PFSK-1 (cell line): ENCODE data around the gene NUDT8.

Source experiments
- FOXP2 ChIP-seq: optimal IDR thresholded peaks from 2 replicates; pipeline ENCODE3; 2011; ENCODE audit warnings: borderline replicate concordance, control low read depth, inconsistent platforms; ENCODE audit not compliant: insufficient read depth; ENCODE audit errors: extremely low read length, extremely low read depth
- POLR2AphosphoS5 ChIP-seq: IDR thresholded peaks from 2 replicates; pipeline ENCODE4 v1.6.1; 2012; ENCODE audit warnings: low read depth, mild to moderate bottlenecking, control low read depth, low read length, moderate library complexity
- SIN3A ChIP-seq: IDR thresholded peaks from 2 replicates; pipeline ENCODE4 v1.6.1; 2012; ENCODE audit warnings: mild to moderate bottlenecking, low read length, moderate library complexity, borderline replicate concordance; ENCODE audit not compliant: insufficient read depth
- TAF1 ChIP-seq: IDR thresholded peaks from 2 replicates; pipeline ENCODE4 v1.6.1; 2012; ENCODE audit warnings: low read length, control low read depth, borderline replicate concordance; ENCODE audit not compliant: insufficient read depth
- TF ChIP-seq, protein P1 (sequence below), 2 experiments: IDR thresholded peaks; 2 replicates each; pipeline versions ENCODE4 v1.6.1 to v1.8.0; 2011 to 2012; ENCODE audit warnings: low read depth in 2 of 2, low read length in 2 of 2, control low read depth in 1 of 2, inconsistent platforms in 1 of 2, mild to moderate bottlenecking in 1 of 2, moderate library complexity in 1 of 2; ENCODE audit not compliant: insufficient read depth in 1 of 2

The NUDT8 gene

DNA sequence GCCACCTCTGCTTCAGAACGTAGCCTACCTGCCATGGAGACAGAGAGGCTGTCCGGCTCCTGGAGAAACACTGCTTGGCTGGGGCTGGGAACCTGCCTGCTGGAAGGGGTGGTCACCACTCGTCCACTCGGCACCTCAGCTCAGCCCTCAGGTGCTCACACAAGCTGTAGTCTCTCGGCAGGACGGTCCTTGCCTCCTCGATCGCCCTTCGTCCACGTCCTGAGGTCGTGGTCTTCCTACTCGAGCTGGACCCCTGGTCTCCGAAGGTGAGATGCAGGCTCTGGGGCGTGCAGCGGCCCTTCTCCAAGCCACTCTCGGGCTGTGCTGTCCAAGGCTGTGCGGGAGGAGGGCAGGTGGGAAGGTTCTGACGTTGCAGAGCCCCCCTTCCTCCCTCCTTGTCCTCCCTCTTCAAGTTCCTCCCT, 9.7 kb upstream of the NUDT8 start, which contains the start of gene TBX10:
Gene TBX10, minus strand, starts transcription at position 326 of the 422 bp plus-strand sequence. Its CDS starts 291 bp downstream, at position 35.
- TF ChIP-seq, protein P1, sequence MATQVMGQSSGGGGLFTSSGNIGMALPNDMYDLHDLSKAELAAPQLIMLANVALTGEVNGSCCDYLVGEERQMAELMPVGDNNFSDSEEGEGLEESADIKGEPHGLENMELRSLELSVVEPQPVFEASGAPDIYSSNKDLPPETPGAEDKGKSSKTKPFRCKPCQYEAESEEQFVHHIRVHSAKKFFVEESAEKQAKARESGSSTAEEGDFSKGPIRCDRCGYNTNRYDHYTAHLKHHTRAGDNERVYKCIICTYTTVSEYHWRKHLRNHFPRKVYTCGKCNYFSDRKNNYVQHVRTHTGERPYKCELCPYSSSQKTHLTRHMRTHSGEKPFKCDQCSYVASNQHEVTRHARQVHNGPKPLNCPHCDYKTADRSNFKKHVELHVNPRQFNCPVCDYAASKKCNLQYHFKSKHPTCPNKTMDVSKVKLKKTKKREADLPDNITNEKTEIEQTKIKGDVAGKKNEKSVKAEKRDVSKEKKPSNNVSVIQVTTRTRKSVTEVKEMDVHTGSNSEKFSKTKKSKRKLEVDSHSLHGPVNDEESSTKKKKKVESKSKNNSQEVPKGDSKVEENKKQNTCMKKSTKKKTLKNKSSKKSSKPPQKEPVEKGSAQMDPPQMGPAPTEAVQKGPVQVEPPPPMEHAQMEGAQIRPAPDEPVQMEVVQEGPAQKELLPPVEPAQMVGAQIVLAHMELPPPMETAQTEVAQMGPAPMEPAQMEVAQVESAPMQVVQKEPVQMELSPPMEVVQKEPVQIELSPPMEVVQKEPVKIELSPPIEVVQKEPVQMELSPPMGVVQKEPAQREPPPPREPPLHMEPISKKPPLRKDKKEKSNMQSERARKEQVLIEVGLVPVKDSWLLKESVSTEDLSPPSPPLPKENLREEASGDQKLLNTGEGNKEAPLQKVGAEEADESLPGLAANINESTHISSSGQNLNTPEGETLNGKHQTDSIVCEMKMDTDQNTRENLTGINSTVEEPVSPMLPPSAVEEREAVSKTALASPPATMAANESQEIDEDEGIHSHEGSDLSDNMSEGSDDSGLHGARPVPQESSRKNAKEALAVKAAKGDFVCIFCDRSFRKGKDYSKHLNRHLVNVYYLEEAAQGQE (IDR thresholded peaks at IDR 0.05; ENCODE audit: insufficient read depth in 1 of 2, low read depth in 2 of 2, low read length in 2 of 2), result no peak
- no peak for TF ChIP-seq SIN3A
- TF ChIP-seq POLR2AphosphoS5, result no peak
- TF ChIP-seq FOXP2, result no peak
- TF ChIP-seq TAF1, result no peak

DNA sequence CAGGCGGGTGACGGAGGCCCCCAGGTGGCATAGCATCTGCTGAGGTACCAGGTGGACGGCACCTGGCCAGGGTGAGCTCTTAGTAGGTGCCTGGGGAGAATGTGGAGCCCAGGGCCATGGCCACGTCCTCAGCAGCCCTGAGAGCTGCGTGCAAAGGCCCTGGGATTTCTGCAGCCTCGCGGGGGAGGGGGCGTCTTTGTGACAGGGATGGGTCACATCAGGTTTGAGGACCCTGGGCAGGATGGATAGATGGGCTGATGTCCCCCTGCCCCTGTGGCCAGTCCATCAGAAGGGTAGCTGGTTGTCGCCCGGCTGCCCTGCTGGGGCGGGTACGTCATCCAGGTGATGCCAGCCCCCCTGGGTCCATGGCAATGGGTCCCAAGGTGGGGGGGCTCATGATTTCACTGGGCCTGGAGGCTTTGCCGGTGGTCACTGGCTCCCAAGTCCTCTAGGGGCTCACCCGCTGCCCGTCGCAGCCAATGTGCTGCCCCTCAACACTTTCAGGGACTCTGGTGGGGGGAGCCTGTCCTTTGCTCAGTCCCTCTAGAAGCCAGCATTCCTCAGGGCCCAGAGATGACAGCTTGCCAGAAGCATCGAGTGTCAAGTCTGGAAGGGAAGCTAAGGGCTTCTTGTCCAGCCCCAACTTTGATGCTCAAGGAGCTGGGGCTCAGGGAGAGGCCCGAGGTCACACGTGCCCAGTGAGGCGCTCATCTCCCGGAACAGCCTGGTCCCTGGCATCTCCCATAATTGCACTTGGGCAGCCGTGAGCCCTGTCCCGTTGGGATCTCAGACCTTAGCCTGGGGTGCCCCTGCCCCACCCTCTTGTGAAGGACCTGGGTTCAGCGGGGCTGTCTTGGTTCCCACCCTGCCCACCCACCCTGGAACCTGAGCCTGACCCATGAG, 9.0 kb upstream of the NUDT8 start:
- TF ChIP-seq POLR2AphosphoS5, result no peak
- TF ChIP-seq TAF1, result no peak
- no peak for TF ChIP-seq SIN3A
- no peak for TF ChIP-seq FOXP2
- TF ChIP-seq, protein P1 (IDR thresholded peaks at IDR 0.05; ENCODE audit: insufficient read depth in 1 of 2, low read depth in 2 of 2, low read length in 2 of 2), result no peak

DNA sequence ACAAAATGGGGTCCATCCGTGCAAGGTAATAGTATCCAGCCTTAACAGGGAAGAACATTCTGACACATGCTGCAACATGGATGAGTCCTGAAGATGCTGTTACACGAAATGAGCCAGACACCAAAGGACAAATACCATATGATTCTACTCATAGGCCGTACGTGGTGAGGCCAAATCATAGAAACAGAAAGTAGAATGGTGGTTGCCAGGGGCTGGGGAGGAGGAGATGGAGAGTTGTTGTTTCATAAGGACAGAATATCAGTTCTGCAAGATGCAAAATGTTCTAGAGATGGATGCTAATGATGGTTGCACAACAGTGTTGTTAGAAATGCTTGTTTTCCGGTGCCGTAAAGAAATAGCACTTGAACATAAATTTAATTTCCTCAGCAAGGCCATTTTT, 7.2 kb upstream of the NUDT8 start:
- TF ChIP-seq SIN3A (no peak), TAF1 (no peak), POLR2AphosphoS5 (no peak), FOXP2 (no peak)
- TF ChIP-seq, protein P1 (IDR thresholded peaks at IDR 0.05; ENCODE audit: insufficient read depth in 1 of 2, low read depth in 2 of 2, low read length in 2 of 2), result no peak

DNA sequence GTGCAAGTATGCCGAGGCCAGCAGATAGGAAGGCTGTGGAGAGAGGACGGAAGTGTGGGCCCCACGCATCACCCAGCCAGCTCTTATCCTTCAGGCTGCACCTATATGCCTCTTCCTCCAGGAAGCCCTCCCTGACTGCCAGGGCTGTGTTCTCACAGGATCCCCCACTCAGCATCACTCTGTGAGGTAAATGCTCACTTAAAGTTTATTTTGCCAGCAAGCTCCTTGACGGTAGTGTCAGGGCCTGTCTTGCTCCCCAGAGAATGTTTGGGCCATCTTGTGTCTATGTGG, 5.4 kb upstream of the NUDT8 start:
- TF ChIP-seq TAF1 (no peak), FOXP2 (no peak)

DNA sequence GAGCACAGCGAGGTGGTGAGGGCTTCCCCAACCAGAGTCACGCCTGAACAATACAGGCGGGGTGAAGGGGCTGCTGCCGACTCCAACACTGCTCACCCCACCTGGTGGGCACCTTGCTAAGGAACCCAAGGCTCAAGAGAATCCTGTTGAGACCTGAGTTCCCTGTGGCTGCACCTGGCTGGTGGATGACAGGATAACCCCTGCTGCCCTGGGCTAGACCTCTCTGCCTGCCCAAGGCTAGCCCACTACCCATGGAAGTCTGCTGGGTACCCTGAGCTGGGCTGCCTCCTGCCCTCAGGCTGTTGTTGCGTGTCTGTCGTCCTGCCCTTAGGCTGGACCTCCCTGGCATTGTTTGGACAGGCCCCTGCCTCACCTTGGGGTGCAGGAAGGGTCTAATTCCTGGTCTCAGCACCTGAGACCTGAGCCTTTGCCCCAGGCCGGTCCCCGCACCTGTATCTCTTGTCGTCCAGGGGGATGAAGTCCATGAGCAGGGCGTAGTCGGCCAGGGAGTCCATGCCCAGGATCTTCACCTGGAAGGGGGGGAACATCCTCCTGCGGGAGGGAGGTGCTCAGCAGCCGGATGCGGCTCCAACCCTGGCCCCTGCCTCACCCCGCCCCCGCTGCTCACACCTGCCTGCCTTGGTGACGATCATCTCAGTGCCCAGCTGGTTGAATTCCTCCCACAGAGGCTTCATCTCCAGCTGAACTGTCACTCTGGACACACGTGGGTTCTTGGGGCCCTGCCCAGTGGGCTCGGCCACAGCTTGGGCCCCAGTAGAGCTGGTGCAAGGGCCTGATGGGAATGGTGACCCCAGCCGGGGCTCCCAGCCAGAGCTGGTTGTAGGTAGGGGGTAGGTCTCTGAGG, 4.9 kb upstream of the NUDT8 start:
- TF ChIP-seq, protein P1 (IDR thresholded peaks at IDR 0.05; ENCODE audit: insufficient read depth in 1 of 2, low read depth in 2 of 2, low read length in 2 of 2), result no peak
- TF ChIP-seq FOXP2, result no peak
